Ectodermal cell (in vitro differentiated cells): ENCODE data around the gene PDXP.
A peak's percentile ranks its signal among the peaks of the same experiment; 100 is the strongest.

Experiments
- H3K27ac ChIP-seq: 2 replicates; pipeline ENCODE4 v1.7.0; 2013; ENCODE audit warnings: mild to moderate bottlenecking, low read depth, low read length; ENCODE audit not compliant: insufficient read depth, poor library complexity, severe bottlenecking
- H3K27me3 ChIP-seq: 2 replicates; pipeline ENCODE4 v1.7.0; 2013; ENCODE audit warnings: mild to moderate bottlenecking, low read length; ENCODE audit not compliant: insufficient read depth, control insufficient read depth, poor library complexity, severe bottlenecking
- H3K36me3 ChIP-seq: one replicate; pipeline ENCODE4 v1.7.0; 2013; ENCODE audit warnings: low read length; ENCODE audit not compliant: control insufficient read depth, insufficient read depth
- H3K4me1 ChIP-seq: one replicate; pipeline ENCODE4 v1.7.0; 2013; ENCODE audit warnings: low read length; ENCODE audit not compliant: control insufficient read depth, insufficient read depth
- H3K4me3 ChIP-seq: 2 replicates; pipeline ENCODE4 v1.7.0; 2013; ENCODE audit warnings: low read depth, low read length, control low read depth; ENCODE audit not compliant: insufficient read depth
- H3K9me3 ChIP-seq: 2 replicates; pipeline ENCODE4 v1.7.0; 2013; ENCODE audit warnings: mild to moderate bottlenecking, low read length, moderate library complexity; ENCODE audit not compliant: control insufficient read depth
- WGBS, 2 experiments: methylation state at CpG; one replicate each; pipeline ENCODE4 v1.1.7; 2013; ENCODE audit warnings: missing lambda C conversion rate in 2 of 2; 5-methylcytosine and 5-hydroxymethylcytosine counted together

PDXP gene

GRCh38 chr22:37674248-37674647, 15.7 kb downstream of the PDXP start:
- H3K4me3 ChIP-seq = no peak overlapping the region
- H3K27me3 ChIP-seq = peaks cover 17% of the 10 kb centered on the region
- peaks cover 5% of the 10 kb centered on the region for H3K4me1 ChIP-seq
- H3K27ac ChIP-seq = no peak overlapping the region
- 94% methylated on average over 12 of the region's 12 CpGs for WGBS, 2 experiments
- H3K36me3 ChIP-seq = no peaks in the 10 kb centered on the region
- no peaks in the 10 kb centered on the region for H3K9me3 ChIP-seq

- 50 to 54% methylated on average over 33 to 34 of the region's 34 CpGs for WGBS, 2 experiments
- Histone ChIP-seq H3K9me3 (no peaks in the 10 kb centered on the region), H3K36me3 (no peaks in the 10 kb centered on the region), H3K27ac (no peak within 1 kb of the TSS), H3K4me1 (peaks cover 5% of the 10 kb centered on the region), H3K27me3 (peaks cover 17% of the 10 kb centered on the region), H3K4me3 (peak within 1 kb of the TSS; percentile 3)
These were observed 16.7 kb downstream of the PDXP start, which contains the start of gene LGALS1 for GRCh38 chr22:37674951-37675929. Gene LGALS1 (plus strand): TSS chr22:37675636. CDS start chr22:37675703, 67 bp downstream.

GRCh38 chr22:37675930-37676735, 17.6 kb downstream of the PDXP start:
- Histone ChIP-seq H3K4me1 (peaks cover 5% of the 10 kb centered on the region), H3K4me3 (no peak overlapping the region), H3K27me3 (peaks cover 17% of the 10 kb centered on the region), H3K36me3 (no peaks in the 10 kb centered on the region), H3K9me3 (no peaks in the 10 kb centered on the region), H3K27ac (no peak overlapping the region)
- 39 to 49% methylated on average over 15 to 17 of the region's 17 CpGs for WGBS, 2 experiments

- Histone ChIP-seq H3K9me3 (no peaks in the 10 kb centered on the region), H3K4me3 (peak overlapping the region; percentile 46), H3K27me3 (peaks cover 17% of the 10 kb centered on the region), H3K4me1 (peaks cover 5% of the 10 kb centered on the region), H3K36me3 (no peaks in the 10 kb centered on the region), H3K27ac (no peak overlapping the region)
- WGBS, 2 experiments = 3% methylated on average over 41 to 42 of the region's 42 CpGs
These were observed 18.4 kb downstream of the PDXP start for GRCh38 chr22:37676736-37677492.

GRCh38 chr22:37677493-37677974, 19.0 kb downstream of the PDXP start:
- H3K36me3 ChIP-seq = no peaks in the 10 kb centered on the region
- H3K27me3 ChIP-seq = peaks cover 17% of the 10 kb centered on the region
- H3K4me1 ChIP-seq = peaks cover 5% of the 10 kb centered on the region
- 78 to 83% methylated on average over 11 to 15 of the region's 15 CpGs for WGBS, 2 experiments
- H3K9me3 ChIP-seq = no peaks in the 10 kb centered on the region
- peak overlapping the region; percentile 46 for H3K4me3 ChIP-seq
- no peak overlapping the region for H3K27ac ChIP-seq

- H3K27ac ChIP-seq = no peak overlapping the region
- no peak overlapping the region for H3K4me3 ChIP-seq
- H3K4me1 ChIP-seq = peaks cover 5% of the 10 kb centered on the region
- no peaks in the 10 kb centered on the region for H3K36me3 ChIP-seq
- no peaks in the 10 kb centered on the region for H3K9me3 ChIP-seq
- peaks cover 17% of the 10 kb centered on the region for H3K27me3 ChIP-seq
- 83 to 86% methylated on average over 18 of the region's 18 CpGs for WGBS, 2 experiments
These were observed 19.8 kb downstream of the PDXP start for GRCh38 chr22:37678372-37678771.

GRCh38 chr22:37679670-37680069, 21.1 kb downstream of the PDXP start:
- WGBS, 2 experiments = 90 to 94% methylated on average over 7 to 8 of the region's 8 CpGs
- Histone ChIP-seq H3K27me3 (peaks cover 17% of the 10 kb centered on the region), H3K27ac (no peak overlapping the region), H3K4me3 (no peak overlapping the region), H3K4me1 (peaks cover 5% of the 10 kb centered on the region), H3K9me3 (no peaks in the 10 kb centered on the region), H3K36me3 (no peaks in the 10 kb centered on the region)

- H3K27ac ChIP-seq = no peak overlapping the region
- 92 to 93% methylated on average over 7 of the region's 7 CpGs for WGBS, 2 experiments
- H3K4me1 ChIP-seq = peaks cover 5% of the 10 kb centered on the region
These were observed 21.8 kb downstream of the PDXP start for GRCh38 chr22:37680191-37680851.

GRCh38 chr22:37681001-37681424, 22.5 kb downstream of the PDXP start:
- 80 to 81% methylated on average over 2 of the region's 2 CpGs for WGBS, 2 experiments
- Histone ChIP-seq H3K9me3 (no peaks in the 10 kb centered on the region), H3K36me3 (no peaks in the 10 kb centered on the region), H3K27ac (no peak overlapping the region), H3K27me3 (peaks cover 7% of the 10 kb centered on the region), H3K4me3 (no peak overlapping the region), H3K4me1 (peaks cover 5% of the 10 kb centered on the region)

More at GRCh38 chr22:37680191-37680851, 21.8 kb downstream of the PDXP start:
- Histone ChIP-seq H3K4me3 (no peak overlapping the region), H3K27me3 (peaks cover 14% of the 10 kb centered on the region), H3K36me3 (no peaks in the 10 kb centered on the region), H3K9me3 (no peaks in the 10 kb centered on the region)
